Lower leg skin (tissue), 4 donors: Measurements from ENCODE around the gene ZSCAN16. TPM values are rescaled to one million over a fixed set of nuclear protein-coding genes. Genes with fewer than 3 reads are reported as not detected.
A peak's percentile ranks its signal among the peaks of the same experiment; 100 is the strongest.
"Not testable (repeated sequence)": the region's sequence is repeated elsewhere in the genome, so short reads cannot be mapped to it uniquely, and the experiment has no call there.

Source experiments
- DNase-seq, 2 donors: peaks; one replicate each; pipeline ENCODE4 v3.0.0-alpha.2; 2019; ENCODE audit warnings: low spot score in 2 of 2
- H3K4me3 ChIP-seq: fragments of 200-600 bp; sonication (generic); 2 replicates; pipeline ENCODE4 v1.5.1; 2017; ENCODE audit warnings: mild to moderate bottlenecking, low read depth; ENCODE audit not compliant: poor library complexity, severe bottlenecking
- POLR2A ChIP-seq, 2 donors: fragments of 450-650 bp; IDR thresholded peaks; one replicate each; pipeline ENCODE4 v1.6.1; 2016 to 2017; ENCODE audit warnings: antibody characterized with exemption in 2 of 2, mild to moderate bottlenecking in 1 of 2, moderate library complexity in 1 of 2
- WGBS, 2 donors: methylation state at CpG; one replicate each; pipeline ENCODE4 v1.1.5; 2018; 5-methylcytosine and 5-hydroxymethylcytosine counted together
- intact Hi-C: fragments of 100-400 bp; cut with DNase I; formaldehyde crosslinking; loops from one replicate; pipeline ENCODE4 v1.15.0; 2023; ENCODE audit warnings: low total_unique reads
- total RNA-seq, 4 donors: library from RNA; depleted of rRNA; stranded (reverse); fragments of >200 nt; gene quantifications; one replicate each; pipeline ENCODE4 v1.1.0, GENCODE V29; 2016
- TF ChIP-seq, protein P1 (sequence below), 3 donors: fragments of 450-650 bp; IDR thresholded peaks; one replicate each; pipeline ENCODE4 v1.5.1; 2016; ENCODE audit warnings: antibody characterized with exemption in 3 of 3, mild to moderate bottlenecking in 3 of 3, moderate library complexity in 2 of 3

The ZSCAN16 gene
- 1 to 10 TPM; 3.9 to 6.1 (median 5.3) TPM for total RNA-seq

DNA sequence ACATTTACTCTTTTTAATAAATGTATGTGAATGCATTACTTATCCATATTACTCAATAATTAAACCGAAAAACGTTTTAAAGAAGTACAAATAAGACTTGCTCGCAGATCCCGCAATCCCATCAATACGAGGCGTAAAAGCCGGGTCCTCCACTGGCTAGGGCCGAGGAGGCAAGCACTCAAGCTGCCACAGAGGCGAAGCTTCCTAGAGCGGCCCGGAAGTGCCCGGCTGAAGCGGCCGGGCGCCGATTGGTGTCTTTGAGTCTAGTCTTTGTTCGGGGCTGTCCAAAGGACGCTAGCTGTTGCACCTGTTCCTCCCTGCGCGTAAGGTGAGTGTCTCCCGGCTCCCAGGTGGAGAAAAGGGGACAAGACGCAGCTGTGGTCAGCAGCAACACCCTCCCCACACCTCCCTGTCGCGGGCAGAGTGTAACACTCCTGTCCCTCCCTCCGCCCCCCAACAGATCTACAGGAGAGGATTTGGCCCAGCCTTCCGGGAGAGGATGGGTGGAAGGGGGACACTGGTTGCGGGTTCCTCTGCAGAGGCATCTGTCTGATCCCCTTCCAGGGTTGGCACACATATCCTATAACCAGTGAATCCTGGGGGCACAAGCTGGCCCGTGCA lies at the start of gene ZSCAN16:
Gene ZSCAN16, plus strand, starts transcription at position 260 of the 621 bp plus-strand sequence. CDS start 835 bp downstream, outside the sequence.
- intact Hi-C loops, result no loop called here
- peak within 1 kb of the TSS; percentile 56 for H3K4me3 ChIP-seq
- DNase-seq, result peak; percentile 59 to 94
- no peak for TF ChIP-seq POLR2A (IDR thresholded peaks at IDR 0.05)
- TF ChIP-seq, protein P1, sequence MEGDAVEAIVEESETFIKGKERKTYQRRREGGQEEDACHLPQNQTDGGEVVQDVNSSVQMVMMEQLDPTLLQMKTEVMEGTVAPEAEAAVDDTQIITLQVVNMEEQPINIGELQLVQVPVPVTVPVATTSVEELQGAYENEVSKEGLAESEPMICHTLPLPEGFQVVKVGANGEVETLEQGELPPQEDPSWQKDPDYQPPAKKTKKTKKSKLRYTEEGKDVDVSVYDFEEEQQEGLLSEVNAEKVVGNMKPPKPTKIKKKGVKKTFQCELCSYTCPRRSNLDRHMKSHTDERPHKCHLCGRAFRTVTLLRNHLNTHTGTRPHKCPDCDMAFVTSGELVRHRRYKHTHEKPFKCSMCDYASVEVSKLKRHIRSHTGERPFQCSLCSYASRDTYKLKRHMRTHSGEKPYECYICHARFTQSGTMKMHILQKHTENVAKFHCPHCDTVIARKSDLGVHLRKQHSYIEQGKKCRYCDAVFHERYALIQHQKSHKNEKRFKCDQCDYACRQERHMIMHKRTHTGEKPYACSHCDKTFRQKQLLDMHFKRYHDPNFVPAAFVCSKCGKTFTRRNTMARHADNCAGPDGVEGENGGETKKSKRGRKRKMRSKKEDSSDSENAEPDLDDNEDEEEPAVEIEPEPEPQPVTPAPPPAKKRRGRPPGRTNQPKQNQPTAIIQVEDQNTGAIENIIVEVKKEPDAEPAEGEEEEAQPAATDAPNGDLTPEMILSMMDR (IDR thresholded peaks at IDR 0.05), result no peak
- 0% methylated on average over 28 of the region's 28 CpGs for WGBS, 2 donors

DNA sequence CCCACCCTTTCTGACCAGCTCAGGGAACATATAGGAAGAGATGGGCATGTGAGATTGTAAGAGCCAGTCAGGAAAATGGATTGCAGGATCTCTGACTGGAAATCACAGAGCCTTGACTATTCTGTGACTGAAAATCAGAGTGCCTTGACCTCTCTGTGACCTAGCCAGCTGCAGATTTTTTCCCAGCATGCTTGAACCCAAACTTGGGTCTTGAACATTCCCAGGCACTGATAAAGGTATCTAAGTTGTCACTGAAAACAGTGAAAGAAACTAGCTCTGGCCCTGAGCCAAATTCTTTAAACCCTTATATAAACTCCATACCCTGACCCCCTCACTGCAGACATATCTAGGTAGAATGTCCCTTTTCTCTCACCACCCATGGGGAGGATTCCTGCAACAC lies 46.4 kb upstream of the ZSCAN16 start:
- no peak for DNase-seq
- no peak overlapping the region for H3K4me3 ChIP-seq
- intact Hi-C loops, result no loop called here
- no peak for TF ChIP-seq POLR2A (IDR thresholded peaks at IDR 0.05)
- TF ChIP-seq, protein P1 (IDR thresholded peaks at IDR 0.05), result no peak

DNA sequence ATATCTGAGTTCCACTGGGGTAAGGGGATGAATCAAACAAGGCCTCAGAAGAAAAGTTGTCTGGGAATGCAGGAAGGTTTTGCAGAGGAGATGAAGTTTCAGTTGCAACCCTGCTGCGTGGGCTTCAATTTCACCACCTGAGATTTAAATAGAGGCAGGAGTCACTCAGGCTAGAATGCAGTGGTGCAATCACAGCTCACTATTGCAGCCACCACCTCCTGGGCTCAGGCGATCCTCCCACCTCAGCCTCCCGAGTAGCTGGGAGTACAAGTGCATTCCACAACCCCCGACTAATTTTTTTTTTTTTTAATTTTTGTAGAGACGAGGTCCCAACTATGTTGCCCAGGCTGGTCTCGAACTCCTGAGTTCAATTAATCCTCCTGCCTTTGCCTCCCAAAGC lies 45.6 kb upstream of the ZSCAN16 start:
- intact Hi-C loops, result no loop called here
- DNase-seq, result no peak
- 87 to 92% methylated on average over 6 of the region's 6 CpGs for WGBS, 2 donors
- no peak for TF ChIP-seq POLR2A (IDR thresholded peaks at IDR 0.05)
- TF ChIP-seq, protein P1 (IDR thresholded peaks at IDR 0.05), result no peak
- no peak overlapping the region for H3K4me3 ChIP-seq

DNA sequence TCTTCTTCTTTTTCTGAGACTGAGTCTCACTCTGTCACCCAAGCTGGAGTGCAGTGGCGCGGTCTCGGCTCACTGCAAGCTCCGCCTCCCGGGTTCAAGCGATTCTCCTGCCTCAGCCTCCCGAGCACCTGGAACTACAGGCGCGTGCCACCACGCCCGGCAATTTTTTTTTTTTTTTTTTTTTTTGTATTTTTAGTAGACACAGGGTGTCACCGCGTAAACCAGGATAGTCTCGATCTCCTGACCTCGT lies 44.1 kb upstream of the ZSCAN16 start, which contains the start of gene ZNF165:
Gene ZNF165, plus strand, starts transcription at position 188 of the 250 bp plus-strand sequence. CDS start 4,913 bp downstream, outside the sequence.
- intact Hi-C loops, DNase-seq: not testable (repeated sequence)
- H3K4me3 ChIP-seq, result peak within 1 kb of the TSS; percentile 49
- 0 to 2% methylated on average over 15 of the region's 15 CpGs for WGBS, 2 donors

DNA sequence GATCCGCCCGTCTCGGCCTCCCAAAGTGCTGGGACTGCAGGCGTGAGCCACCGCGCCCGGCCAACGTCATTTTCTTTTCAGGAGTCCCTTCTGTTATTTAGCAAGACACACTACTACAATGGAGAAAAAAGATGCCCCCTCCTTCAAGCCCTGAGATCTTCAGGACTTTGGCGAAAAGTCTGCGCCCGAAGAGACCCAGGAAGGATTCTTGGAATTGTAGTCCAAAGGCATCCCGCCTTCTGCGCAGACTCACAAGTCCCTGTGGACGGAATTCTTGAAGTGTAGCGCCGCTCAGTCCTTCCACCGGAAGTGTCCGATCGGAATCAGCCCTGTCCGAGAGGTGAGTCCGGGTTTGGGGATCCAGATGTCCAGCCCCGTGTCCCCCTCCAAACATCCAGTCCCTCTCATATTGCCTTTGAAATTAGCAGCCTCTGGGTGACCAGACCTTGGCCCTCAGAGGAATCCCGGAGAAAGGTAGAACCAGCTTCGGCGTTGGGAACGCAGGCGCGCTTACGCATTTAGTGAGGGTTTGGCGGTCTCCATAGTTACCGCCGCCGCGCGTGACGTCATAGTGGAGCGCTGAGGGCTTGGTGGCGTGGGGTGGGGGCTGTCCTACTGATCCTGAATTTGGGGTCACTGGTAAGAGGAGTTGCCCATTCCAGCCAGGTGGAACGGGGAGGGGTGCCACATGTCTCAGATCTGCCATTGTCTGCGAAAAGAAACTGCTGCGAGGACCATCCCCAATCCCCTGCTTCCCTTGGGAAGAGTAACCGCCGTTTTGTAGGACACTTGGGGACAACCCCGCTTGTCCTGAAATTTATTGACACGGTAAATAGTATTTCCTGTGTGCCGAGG lies 43.6 kb upstream of the ZSCAN16 start:
- peak overlapping the region; percentile 49 for H3K4me3 ChIP-seq
- 1% methylated on average over 42 to 45 of the region's 46 CpGs for WGBS, 2 donors
- peak; percentile 95 to 98 for DNase-seq
- TF ChIP-seq, protein P1 (IDR thresholded peaks at IDR 0.05), result peak in 1 of 3 donors; percentile 56
- TF ChIP-seq POLR2A (IDR thresholded peaks at IDR 0.05), result no peak
- intact Hi-C loops, result no loop called here

DNA sequence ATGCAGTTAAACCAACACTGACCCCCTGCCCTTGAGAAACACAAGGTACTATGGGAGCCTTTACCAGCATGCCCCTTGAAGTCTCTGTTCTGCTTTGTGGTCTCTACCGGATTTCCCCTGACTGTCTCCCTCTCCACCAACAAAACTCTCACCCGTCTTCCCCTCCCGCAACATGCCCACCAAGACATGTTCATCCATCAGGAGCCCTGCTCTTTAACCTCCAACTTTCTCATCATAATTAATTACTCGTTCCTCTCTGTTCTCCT lies 43.0 kb upstream of the ZSCAN16 start:
- peak overlapping the region; percentile 49 for H3K4me3 ChIP-seq
- intact Hi-C loops, result no loop called here
- 16 to 17% methylated on average over 4 of the region's 4 CpGs for WGBS, 2 donors
- DNase-seq, result no peak
- TF ChIP-seq POLR2A (IDR thresholded peaks at IDR 0.05), result no peak
- TF ChIP-seq, protein P1 (IDR thresholded peaks at IDR 0.05), result no peak
